H1 (cell line): ENCODE data around the gene RCC1. TPM values are rescaled to one million over a fixed set of nuclear protein-coding genes. Genes with fewer than 3 reads are reported as not detected.

Experiments
- CEBPB ChIP-seq: IDR thresholded peaks from 2 replicates; pipeline ENCODE4 v1.6.1; 2012; ENCODE audit warnings: low read depth, low read length
- EP300 ChIP-seq, 2 experiments: IDR thresholded peaks; 1 replicate in 1 of 2; 2 replicates in 1 of 2; pipeline ENCODE4 v1.6.1; 2011 to 2012; ENCODE audit warnings: low read depth in 2 of 2, low read length in 2 of 2, mild to moderate bottlenecking in 2 of 2, borderline replicate concordance in 1 of 2, inconsistent platforms in 1 of 2, moderate library complexity in 1 of 2
- FOSL1 ChIP-seq: IDR thresholded peaks from 2 replicates; pipeline ENCODE4 v1.6.1; 2011; ENCODE audit warnings: mild to moderate bottlenecking, low read depth, low read length, moderate library complexity; ENCODE audit not compliant: insufficient read depth
- GABPA ChIP-seq: IDR thresholded peaks from 2 replicates; pipeline ENCODE4 v1.6.1; 2011; ENCODE audit warnings: mild to moderate bottlenecking, low read length, moderate library complexity, borderline replicate concordance; ENCODE audit not compliant: insufficient read depth
- RBBP5 ChIP-seq: IDR thresholded peaks from 2 replicates; pipeline ENCODE4 v1.7.1; 2012; ENCODE audit warnings: low read depth, mild to moderate bottlenecking, inconsistent platforms, low read length, moderate library complexity, borderline replicate concordance
- TAF7 ChIP-seq: optimal IDR thresholded peaks from 2 replicates; pipeline ENCODE3; 2011; ENCODE audit warnings: low read depth, mild to moderate bottlenecking, inconsistent platforms, low read length, moderate library complexity, borderline replicate concordance
- TCF12 ChIP-seq: IDR thresholded peaks from 2 replicates; pipeline ENCODE4 v1.6.1; 2011; ENCODE audit warnings: low read depth, mild to moderate bottlenecking, low read length
- polyA plus RNA-seq, 7 experiments: library from polyadenylated mRNA; depleted of rRNA in 3 of 7; stranded (reverse) in 5 of 7; unstranded in 2 of 7; fragments of >200 nt in 5 of 7; fragments of 200-250 nt in 2 of 7; gene quantifications; 1 replicate in 5 of 7; 2 replicates in 1 of 7; 4 replicates in 1 of 7; pipeline versions ENCODE4 v1.2.1 to v1.2.3, GENCODE V29; 2011 to 2013; ENCODE audit warnings: missing spikeins in 2 of 7, mixed read lengths in 2 of 7
- total RNA-seq: library from RNA; stranded (reverse); fragmentation: NEBNext Ultra II Directional; extraction: Animal tissue kit (Norgen Biotek cat#: 25700); gene quantifications from 2 replicates; pipeline ENCODE4 v1.2.1, GENCODE V29; 2021
- TF ChIP-seq, protein P1 (sequence below): fragments of 300-600 bp; sonication (generic); IDR thresholded peaks from 2 replicates; pipeline ENCODE4 v1.7.1; 2012; ENCODE audit warnings: low read length, moderate library complexity, mild to moderate bottlenecking, inconsistent platforms; ENCODE audit not compliant: insufficient replicate concordance

Gene RCC1
- total and polyA plus RNA-seq, 2 of the 8 experiments (the other 6 are each of a cell fraction or from before 2014, with no cell fraction given), result 48.5 to 98.4 TPM

GRCh38 chr1:28526886-28527285 is 21.0 kb downstream of the RCC1 start (continued):
- TF ChIP-seq, protein P1, sequence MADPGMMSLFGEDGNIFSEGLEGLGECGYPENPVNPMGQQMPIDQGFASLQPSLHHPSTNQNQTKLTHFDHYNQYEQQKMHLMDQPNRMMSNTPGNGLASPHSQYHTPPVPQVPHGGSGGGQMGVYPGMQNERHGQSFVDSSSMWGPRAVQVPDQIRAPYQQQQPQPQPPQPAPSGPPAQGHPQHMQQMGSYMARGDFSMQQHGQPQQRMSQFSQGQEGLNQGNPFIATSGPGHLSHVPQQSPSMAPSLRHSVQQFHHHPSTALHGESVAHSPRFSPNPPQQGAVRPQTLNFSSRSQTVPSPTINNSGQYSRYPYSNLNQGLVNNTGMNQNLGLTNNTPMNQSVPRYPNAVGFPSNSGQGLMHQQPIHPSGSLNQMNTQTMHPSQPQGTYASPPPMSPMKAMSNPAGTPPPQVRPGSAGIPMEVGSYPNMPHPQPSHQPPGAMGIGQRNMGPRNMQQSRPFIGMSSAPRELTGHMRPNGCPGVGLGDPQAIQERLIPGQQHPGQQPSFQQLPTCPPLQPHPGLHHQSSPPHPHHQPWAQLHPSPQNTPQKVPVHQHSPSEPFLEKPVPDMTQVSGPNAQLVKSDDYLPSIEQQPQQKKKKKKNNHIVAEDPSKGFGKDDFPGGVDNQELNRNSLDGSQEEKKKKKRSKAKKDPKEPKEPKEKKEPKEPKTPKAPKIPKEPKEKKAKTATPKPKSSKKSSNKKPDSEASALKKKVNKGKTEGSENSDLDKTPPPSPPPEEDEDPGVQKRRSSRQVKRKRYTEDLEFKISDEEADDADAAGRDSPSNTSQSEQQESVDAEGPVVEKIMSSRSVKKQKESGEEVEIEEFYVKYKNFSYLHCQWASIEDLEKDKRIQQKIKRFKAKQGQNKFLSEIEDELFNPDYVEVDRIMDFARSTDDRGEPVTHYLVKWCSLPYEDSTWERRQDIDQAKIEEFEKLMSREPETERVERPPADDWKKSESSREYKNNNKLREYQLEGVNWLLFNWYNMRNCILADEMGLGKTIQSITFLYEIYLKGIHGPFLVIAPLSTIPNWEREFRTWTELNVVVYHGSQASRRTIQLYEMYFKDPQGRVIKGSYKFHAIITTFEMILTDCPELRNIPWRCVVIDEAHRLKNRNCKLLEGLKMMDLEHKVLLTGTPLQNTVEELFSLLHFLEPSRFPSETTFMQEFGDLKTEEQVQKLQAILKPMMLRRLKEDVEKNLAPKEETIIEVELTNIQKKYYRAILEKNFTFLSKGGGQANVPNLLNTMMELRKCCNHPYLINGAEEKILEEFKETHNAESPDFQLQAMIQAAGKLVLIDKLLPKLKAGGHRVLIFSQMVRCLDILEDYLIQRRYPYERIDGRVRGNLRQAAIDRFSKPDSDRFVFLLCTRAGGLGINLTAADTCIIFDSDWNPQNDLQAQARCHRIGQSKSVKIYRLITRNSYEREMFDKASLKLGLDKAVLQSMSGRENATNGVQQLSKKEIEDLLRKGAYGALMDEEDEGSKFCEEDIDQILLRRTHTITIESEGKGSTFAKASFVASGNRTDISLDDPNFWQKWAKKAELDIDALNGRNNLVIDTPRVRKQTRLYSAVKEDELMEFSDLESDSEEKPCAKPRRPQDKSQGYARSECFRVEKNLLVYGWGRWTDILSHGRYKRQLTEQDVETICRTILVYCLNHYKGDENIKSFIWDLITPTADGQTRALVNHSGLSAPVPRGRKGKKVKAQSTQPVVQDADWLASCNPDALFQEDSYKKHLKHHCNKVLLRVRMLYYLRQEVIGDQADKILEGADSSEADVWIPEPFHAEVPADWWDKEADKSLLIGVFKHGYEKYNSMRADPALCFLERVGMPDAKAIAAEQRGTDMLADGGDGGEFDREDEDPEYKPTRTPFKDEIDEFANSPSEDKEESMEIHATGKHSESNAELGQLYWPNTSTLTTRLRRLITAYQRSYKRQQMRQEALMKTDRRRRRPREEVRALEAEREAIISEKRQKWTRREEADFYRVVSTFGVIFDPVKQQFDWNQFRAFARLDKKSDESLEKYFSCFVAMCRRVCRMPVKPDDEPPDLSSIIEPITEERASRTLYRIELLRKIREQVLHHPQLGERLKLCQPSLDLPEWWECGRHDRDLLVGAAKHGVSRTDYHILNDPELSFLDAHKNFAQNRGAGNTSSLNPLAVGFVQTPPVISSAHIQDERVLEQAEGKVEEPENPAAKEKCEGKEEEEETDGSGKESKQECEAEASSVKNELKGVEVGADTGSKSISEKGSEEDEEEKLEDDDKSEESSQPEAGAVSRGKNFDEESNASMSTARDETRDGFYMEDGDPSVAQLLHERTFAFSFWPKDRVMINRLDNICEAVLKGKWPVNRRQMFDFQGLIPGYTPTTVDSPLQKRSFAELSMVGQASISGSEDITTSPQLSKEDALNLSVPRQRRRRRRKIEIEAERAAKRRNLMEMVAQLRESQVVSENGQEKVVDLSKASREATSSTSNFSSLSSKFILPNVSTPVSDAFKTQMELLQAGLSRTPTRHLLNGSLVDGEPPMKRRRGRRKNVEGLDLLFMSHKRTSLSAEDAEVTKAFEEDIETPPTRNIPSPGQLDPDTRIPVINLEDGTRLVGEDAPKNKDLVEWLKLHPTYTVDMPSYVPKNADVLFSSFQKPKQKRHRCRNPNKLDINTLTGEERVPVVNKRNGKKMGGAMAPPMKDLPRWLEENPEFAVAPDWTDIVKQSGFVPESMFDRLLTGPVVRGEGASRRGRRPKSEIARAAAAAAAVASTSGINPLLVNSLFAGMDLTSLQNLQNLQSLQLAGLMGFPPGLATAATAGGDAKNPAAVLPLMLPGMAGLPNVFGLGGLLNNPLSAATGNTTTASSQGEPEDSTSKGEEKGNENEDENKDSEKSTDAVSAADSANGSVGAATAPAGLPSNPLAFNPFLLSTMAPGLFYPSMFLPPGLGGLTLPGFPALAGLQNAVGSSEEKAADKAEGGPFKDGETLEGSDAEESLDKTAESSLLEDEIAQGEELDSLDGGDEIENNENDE, result no peak
- TF ChIP-seq TCF12, result no peak
- TF ChIP-seq FOSL1, result no peak
- no peak for TF ChIP-seq CEBPB
- TF ChIP-seq EP300 (IDR thresholded peaks at IDR 0.05; ENCODE audit: borderline replicate concordance in 1 of 2, low read depth in 2 of 2, low read length in 2 of 2), result no peak
- TF ChIP-seq TAF7, result no peak
- TF ChIP-seq GABPA, result no peak
- TF ChIP-seq RBBP5, result no peak
